Globus pallidus (tissue), 1 donor: Measurements from ENCODE around the gene NFKBIL1.

ENCODE experiments used
- DNase-seq: peaks from one replicate; pipeline ENCODE4 v3.0.0-alpha.2; 2015; ENCODE audit warnings: low spot score

Gene NFKBIL1

DNA sequence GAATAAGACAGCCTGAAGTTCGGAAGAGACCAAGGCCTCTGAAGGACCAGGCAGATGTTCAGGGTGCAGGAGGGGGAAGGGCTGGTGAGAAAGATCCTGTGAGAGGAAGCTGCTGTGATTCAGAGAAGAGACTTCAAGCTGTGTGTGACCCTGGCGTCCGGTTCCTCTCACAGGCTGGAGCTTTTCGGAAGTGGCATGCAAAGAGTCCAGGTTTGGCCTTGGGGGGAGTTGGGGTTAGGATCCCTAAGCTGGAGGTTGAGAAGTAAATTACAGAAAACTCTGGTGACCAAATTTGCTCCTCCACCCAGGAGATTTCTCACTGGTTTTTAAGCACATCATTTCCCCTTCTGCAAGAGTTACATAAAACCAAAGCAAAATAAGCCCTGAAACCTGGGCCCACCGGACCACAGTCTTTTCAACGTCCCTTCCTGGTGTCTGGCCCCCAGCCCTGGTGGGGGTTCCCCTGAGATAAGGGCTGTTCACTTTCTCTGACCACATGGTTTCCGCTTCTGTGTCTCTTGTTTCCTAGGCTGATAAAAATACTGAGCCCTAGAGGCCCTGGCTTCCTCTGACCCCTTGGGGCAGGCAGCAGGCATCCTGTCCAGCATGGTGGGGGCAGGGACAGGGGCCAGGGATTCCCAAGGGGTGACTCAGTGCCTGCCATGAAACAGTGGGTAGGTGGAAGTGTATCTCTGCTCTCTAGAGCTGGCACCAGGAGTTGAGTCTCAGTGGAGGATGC, 12.7 kb downstream of the NFKBIL1 start:
- peak; percentile 57 for DNase-seq

DNA sequence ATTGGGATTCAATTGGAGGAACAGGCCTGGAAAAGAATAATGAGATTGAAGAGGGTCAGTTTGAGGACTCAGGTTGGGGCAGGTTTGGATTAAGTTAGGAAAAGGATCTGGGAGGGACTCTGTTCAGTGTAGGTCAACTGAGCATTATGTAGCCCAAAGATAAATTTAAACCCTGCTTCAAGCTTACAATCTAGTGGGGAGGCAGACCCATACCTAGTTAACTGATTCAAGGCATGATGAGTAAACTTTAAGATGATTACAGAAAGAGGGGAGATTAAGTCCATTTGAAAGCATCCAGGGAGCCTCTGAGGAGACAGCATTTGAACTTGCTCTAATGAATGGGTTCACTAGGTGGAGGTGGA, 13.3 kb downstream of the NFKBIL1 start:
- DNase-seq = no peak

DNA sequence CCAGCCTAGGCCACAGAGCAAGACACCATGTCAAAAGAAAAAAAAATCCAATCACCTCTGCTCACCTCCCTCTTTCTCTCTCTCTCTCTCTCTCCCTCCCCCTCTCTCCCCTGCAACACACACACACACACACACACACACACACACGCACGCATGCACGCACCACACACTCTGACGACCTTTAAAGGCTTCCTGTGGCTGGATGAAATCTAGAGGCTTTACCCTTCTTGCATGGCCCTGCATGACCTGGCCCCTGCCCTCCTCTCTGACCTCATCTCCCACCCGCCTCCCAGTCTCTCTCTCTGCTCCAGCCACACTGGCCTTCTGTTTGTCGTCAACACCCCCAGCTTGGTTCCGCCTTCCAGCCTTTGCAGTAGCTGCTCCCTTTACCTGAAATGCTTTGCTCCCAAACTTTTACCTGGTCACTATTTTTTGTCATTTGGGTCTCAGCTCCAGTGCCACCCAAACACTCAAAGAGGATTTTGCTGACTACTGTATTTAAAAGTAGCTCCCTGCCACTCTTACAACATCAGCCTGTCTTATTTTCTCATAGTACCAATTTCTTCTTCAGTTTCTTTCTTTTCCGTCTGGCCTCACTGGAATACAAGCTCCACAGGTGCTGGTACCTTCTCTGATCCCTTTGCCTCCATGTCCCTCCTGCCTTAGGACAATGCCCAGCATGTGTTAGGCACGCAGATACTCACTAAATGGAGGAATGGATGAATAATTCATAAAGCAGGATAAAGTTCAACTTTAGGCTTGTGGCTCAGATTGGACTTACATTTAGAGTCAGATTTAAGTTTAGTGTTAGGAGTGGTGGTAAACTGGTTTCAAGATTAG, 20.3 kb downstream of the NFKBIL1 start:
- no peak for DNase-seq

DNA sequence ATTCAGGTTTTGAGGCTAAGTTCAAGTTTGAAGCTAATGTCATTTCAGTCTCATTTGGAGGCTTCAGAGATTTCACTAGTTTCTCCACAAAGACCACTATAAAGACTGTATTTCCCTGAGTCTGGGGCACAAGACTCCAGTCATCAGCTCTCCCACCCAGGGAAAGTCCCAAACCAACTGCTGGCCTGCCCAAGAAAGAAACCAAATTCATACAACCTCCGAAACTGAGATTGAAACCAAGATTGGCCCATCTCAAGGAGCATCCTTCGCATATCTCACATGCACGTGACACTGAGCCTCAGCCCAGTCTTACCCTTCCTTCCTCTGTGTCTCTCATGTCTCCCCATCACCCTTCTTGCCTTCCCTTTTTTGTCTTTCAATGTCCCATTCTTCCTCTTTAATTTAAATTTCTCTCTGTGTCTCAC, 21.1 kb downstream of the NFKBIL1 start:
- peak; percentile 16 for DNase-seq

DNA sequence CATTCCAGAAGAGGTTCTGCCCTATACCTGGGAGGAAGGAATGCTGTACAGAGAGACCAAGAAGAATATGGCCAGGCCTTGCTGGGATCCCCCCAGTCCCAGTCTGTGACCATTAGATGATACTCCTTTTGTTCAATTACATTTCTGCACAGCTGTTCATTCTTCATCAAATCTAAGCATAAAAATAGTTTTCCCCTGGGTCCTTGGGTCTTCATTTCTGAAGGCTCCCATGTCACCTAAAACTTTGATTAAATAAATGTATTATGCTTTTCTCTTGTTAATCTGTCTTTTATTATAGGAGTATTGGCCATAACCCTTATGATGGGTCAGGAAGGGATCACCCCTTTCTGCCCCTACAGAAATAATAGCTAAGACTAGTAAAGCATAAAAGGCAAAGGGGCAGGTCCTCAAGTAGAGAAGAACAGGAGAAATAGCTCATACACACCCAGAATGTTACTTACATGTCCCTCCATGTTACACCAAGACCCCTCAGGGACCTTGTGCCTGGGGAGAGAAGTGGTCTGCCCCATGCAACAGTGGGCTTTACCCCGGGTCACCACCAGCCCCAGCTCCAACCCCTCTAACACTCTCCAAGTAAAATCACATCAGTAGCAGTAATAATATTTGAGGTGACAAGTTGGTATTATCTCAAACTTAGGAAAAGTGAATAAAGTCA, 22.6 kb downstream of the NFKBIL1 start:
- DNase-seq = no peak

DNA sequence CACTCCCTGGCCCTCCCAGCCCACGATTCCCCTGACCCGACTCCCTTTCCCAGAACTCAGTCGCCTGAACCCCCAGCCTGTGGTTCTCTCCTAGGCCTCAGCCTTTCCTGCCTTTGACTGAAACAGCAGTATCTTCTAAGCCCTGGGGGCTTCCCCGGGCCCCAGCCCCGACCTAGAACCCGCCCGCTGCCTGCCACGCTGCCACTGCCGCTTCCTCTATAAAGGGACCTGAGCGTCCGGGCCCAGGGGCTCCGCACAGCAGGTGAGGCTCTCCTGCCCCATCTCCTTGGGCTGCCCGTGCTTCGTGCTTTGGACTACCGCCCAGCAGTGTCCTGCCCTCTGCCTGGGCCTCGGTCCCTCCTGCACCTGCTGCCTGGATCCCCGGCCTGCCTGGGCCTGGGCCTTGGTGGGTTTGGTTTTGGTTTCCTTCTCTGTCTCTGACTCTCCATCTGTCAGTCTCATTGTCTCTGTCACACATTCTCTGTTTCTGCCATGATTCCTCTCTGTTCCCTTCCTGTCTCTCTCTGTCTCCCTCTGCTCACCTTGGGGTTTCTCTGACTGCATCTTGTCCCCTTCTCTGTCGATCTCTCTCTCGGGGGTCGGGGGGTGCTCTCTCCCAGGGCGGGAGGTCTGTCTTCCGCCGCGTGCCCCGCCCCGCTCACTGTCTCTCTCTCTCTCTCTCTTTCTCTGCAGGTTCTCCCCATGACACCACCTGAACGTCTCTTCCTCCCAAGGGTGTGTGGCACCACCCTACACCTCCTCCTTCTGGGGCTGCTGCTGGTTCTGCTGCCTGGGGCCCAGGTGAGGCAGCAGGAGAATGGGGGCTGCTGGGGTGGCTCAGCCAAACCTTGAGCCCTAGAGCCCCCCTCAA, 24.9 kb downstream of the NFKBIL1 start, which contains the start of gene LTA:
Gene LTA (plus strand): TSS at position 249 of the 871 bp plus-strand sequence. CDS start 454 bp downstream, at position 703.
- no peak for DNase-seq

DNA sequence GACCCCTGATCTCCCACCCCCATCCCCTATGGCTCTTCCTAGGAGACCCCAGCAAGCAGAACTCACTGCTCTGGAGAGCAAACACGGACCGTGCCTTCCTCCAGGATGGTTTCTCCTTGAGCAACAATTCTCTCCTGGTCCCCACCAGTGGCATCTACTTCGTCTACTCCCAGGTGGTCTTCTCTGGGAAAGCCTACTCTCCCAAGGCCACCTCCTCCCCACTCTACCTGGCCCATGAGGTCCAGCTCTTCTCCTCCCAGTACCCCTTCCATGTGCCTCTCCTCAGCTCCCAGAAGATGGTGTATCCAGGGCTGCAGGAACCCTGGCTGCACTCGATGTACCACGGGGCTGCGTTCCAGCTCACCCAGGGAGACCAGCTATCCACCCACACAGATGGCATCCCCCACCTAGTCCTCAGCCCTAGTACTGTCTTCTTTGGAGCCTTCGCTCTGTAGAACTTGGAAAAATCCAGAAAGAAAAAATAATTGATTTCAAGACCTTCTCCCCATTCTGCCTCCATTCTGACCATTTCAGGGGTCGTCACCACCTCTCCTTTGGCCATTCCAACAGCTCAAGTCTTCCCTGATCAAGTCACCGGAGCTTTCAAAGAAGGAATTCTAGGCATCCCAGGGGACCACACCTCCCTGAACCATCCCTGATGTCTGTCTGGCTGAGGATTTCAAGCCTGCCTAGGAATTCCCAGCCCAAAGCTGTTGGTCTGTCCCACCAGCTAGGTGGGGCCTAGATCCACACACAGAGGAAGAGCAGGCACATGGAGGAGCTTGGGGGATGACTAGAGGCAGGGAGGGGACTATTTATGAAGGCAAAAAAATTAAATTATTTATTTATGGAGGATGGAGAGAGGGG, 26.1 kb downstream of the NFKBIL1 start:
- no peak for DNase-seq

DNA sequence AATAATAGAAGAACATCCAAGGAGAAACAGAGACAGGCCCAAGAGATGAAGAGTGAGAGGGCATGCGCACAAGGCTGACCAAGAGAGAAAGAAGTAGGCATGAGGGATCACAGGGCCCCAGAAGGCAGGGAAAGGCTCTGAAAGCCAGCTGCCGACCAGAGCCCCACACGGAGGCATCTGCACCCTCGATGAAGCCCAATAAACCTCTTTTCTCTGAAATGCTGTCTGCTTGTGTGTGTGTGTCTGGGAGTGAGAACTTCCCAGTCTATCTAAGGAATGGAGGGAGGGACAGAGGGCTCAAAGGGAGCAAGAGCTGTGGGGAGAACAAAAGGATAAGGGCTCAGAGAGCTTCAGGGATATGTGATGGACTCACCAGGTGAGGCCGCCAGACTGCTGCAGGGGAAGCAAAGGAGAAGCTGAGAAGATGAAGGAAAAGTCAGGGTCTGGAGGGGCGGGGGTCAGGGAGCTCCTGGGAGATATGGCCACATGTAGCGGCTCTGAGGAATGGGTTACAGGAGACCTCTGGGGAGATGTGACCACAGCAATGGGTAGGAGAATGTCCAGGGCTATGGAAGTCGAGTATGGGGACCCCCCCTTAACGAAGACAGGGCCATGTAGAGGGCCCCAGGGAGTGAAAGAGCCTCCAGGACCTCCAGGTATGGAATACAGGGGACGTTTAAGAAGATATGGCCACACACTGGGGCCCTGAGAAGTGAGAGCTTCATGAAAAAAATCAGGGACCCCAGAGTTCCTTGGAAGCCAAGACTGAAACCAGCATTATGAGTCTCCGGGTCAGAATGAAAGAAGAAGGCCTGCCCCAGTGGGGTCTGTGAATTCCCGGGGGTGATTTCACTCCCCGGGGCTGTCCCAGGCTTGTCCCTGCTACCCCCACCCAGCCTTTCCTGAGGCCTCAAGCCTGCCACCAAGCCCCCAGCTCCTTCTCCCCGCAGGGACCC, 27.0 kb downstream of the NFKBIL1 start:
- no peak for DNase-seq

DNA sequence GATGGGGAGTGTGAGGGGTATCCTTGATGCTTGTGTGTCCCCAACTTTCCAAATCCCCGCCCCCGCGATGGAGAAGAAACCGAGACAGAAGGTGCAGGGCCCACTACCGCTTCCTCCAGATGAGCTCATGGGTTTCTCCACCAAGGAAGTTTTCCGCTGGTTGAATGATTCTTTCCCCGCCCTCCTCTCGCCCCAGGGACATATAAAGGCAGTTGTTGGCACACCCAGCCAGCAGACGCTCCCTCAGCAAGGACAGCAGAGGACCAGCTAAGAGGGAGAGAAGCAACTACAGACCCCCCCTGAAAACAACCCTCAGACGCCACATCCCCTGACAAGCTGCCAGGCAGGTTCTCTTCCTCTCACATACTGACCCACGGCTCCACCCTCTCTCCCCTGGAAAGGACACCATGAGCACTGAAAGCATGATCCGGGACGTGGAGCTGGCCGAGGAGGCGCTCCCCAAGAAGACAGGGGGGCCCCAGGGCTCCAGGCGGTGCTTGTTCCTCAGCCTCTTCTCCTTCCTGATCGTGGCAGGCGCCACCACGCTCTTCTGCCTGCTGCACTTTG, 28.0 kb downstream of the NFKBIL1 start, which contains the start of gene TNF:
Gene TNF (plus strand): TSS at position 231 of the 567 bp plus-strand sequence. CDS start 177 bp downstream, at position 408.
- DNase-seq = peak; percentile 50

DNA sequence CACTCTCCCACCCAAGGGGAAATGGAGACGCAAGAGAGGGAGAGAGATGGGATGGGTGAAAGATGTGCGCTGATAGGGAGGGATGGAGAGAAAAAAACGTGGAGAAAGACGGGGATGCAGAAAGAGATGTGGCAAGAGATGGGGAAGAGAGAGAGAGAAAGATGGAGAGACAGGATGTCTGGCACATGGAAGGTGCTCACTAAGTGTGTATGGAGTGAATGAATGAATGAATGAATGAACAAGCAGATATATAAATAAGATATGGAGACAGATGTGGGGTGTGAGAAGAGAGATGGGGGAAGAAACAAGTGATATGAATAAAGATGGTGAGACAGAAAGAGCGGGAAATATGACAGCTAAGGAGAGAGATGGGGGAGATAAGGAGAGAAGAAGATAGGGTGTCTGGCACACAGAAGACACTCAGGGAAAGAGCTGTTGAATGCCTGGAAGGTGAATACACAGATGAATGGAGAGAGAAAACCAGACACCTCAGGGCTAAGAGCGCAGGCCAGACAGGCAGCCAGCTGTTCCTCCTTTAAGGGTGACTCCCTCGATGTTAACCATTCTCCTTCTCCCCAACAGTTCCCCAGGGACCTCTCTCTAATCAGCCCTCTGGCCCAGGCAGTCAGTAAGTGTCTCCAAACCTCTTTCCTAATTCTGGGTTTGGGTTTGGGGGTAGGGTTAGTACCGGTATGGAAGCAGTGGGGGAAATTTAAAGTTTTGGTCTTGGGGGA, 28.7 kb downstream of the NFKBIL1 start:
- DNase-seq = no peak

DNA sequence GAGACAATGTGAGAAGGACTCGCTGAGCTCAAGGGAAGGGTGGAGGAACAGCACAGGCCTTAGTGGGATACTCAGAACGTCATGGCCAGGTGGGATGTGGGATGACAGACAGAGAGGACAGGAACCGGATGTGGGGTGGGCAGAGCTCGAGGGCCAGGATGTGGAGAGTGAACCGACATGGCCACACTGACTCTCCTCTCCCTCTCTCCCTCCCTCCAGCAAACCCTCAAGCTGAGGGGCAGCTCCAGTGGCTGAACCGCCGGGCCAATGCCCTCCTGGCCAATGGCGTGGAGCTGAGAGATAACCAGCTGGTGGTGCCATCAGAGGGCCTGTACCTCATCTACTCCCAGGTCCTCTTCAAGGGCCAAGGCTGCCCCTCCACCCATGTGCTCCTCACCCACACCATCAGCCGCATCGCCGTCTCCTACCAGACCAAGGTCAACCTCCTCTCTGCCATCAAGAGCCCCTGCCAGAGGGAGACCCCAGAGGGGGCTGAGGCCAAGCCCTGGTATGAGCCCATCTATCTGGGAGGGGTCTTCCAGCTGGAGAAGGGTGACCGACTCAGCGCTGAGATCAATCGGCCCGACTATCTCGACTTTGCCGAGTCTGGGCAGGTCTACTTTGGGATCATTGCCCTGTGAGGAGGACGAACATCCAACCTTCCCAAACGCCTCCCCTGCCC, 29.6 kb downstream of the NFKBIL1 start:
- no peak for DNase-seq

DNA sequence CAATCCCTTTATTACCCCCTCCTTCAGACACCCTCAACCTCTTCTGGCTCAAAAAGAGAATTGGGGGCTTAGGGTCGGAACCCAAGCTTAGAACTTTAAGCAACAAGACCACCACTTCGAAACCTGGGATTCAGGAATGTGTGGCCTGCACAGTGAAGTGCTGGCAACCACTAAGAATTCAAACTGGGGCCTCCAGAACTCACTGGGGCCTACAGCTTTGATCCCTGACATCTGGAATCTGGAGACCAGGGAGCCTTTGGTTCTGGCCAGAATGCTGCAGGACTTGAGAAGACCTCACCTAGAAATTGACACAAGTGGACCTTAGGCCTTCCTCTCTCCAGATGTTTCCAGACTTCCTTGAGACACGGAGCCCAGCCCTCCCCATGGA, 30.2 kb downstream of the NFKBIL1 start:
- DNase-seq = no peak

DNA sequence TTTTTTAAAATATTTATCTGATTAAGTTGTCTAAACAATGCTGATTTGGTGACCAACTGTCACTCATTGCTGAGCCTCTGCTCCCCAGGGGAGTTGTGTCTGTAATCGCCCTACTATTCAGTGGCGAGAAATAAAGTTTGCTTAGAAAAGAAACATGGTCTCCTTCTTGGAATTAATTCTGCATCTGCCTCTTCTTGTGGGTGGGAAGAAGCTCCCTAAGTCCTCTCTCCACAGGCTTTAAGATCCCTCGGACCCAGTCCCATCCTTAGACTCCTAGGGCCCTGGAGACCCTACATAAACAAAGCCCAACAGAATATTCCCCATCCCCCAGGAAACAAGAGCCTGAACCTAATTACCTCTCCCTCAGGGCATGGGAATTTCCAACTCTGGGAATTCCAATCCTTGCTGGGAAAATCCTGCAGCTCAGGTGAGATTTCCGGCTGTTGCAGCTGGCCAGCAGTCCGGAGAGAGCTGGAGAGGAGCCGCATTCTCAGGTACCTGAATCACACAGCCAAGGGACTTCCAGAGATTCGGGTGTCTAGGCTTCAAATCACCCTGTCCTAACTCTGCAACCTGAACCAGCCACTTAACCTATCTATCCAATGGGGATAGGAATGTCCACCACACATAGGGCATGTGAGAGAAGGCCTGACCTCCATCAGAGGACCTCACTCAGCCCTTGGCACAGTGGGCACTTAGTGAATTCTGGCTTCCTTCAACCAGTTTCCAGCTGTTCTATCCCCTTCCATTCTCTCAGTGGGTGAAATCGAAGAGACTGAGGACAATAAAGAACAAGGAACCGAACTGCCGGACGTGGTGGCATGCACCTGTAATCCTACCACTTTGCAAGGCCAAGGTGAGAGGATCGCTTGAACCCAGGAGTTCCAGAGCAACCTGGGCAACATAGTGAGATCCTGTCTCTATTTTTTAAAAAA, 31.0 kb downstream of the NFKBIL1 start:
- no peak for DNase-seq

DNA sequence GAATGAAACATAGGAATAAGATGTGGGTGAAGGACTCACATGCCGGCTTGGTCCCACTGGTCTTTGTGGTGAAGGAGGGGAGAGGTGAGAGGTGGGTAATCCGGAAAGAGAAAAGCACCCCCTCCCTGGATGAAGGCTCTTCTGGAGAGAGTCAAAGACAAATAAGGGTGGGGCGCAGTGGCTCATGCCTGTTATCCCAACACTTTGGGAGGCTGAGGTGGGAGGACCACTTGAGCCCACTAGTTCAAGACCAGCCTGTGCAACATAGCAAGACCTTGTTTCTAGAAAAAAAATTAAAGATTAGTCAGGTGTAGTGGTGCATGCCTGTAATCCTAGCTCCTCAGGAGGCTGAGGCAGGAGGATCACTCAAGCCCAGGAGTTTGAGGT, 31.7 kb downstream of the NFKBIL1 start:
- no peak for DNase-seq

DNA sequence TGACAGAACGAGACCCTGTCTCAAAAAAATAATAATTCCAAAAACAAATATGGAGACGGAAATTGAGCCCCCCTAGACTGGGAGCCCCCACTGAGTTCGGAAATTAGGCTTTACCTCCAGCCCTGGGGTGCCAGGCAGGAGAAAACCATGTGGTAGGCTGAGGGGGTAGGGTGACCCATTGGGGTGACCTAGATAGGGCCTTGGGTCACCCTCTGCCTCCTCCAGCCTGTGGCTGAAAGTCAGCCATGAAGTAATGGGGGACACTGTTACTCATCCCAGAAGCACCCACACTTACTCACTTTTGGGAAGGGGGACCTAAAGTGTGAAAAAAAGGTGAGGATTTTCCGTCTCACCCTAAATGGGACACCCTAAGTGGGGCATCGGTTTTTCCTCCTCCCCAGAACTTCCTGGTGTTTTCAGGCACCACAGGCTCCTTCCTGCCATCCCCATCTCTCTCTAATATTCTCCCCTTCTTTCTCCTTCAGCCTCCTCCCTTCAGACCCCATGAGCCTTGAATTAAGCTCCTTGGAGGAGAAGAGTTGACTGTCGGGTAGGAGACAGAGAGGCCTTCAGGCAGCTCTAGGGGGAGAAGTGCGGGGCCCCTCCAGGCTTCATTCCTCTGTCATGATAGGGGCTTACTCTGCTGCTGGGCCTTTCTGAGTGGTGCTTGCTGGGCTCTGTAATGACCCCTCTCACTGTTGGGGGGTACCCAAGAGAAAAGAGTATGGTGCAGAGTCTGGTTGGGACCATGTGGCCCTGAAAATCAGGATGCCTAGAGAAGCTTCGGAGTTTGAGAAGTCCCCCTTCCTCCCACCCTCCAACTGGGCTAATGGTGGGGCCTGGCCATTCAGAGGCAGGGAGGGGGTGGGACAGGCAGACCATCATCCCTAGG, 32.4 kb downstream of the NFKBIL1 start:
- no peak for DNase-seq

DNA sequence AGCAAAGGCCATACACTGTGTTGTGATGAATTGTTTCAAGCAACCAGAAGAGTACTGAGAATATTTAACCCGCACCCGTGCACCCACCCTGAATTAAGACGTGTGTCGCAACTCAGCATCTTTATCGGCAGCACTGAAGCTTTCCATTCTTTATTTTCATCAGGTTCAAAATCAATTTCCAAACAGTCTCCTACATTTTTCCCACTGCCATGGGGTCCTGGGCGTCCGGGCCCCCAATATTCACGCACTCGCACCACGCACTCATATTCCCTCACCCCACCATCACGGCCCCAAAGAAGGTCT, 33.0 kb downstream of the NFKBIL1 start:
- DNase-seq = no peak
